WTC11 (cell line): ENCODE results near the gene LETM1. TPM values are rescaled to one million over a fixed set of nuclear protein-coding genes. Genes with fewer than 3 reads are reported as not detected.

Experiments used
- ATAC-seq: fragments of 200-7000 bp; cut with Tn5 transposase; 2 replicates; pipeline ENCODE4 v1.10.0; 2021; ENCODE audit warnings: mild to moderate bottlenecking, moderate library complexity
- CTCF ChIA-PET: fragments of 300-600 bp; sonication (Branson Sonifier 250); formaldehyde crosslinking; loops from one replicate; lab custom pipeline; 2021; ENCODE audit warnings: antibody characterized with exemption; lab: Charles Lee
- POLR2A ChIA-PET: fragments of 350-600 bp; sonication (Branson Sonifier 250); formaldehyde crosslinking; loops from one replicate; lab custom pipeline; 2021; ENCODE audit warnings: antibody characterized with exemption; lab: Charles Lee
- DNase-seq: peaks from one replicate; pipeline ENCODE4 v3.0.0; 2021; ENCODE audit warnings: low spot score
- H3K27ac Mint-ChIP-seq: 2 replicates; pipeline ENCODE4 v1.8.0; 2021; ENCODE audit warnings: mixed read lengths
- H3K27me3 Mint-ChIP-seq: 2 replicates; pipeline ENCODE4 v1.8.0; 2021; ENCODE audit warnings: low read depth, mild to moderate bottlenecking, moderate library complexity, mixed read lengths
- H3K36me3 Mint-ChIP-seq: 2 replicates; pipeline ENCODE4 v1.8.0; 2021; ENCODE audit warnings: mixed read lengths
- H3K4me1 Mint-ChIP-seq: 2 replicates; pipeline ENCODE4 v1.8.0; 2022; ENCODE audit warnings: mixed read lengths
- H3K4me3 Mint-ChIP-seq: 2 replicates; pipeline ENCODE4 v1.8.0; 2021; ENCODE audit warnings: mild to moderate bottlenecking, moderate library complexity, mixed read lengths
- H3K9me3 Mint-ChIP-seq: 2 replicates; pipeline ENCODE4 v1.8.0; 2021; ENCODE audit warnings: mixed read lengths
- ARID4B ChIP-seq: sonication (generic); formaldehyde crosslinking; IDR thresholded peaks from 2 replicates; pipeline ENCODE4 v1.8.0; 2023; ENCODE audit warnings: missing genetic modification reagents, mild to moderate bottlenecking, borderline replicate concordance
- ATF1 ChIP-seq: sonication (generic); formaldehyde crosslinking; IDR thresholded peaks from 2 replicates; pipeline ENCODE4 v1.8.1; 2023; ENCODE audit warnings: mild to moderate bottlenecking, moderate library complexity, missing genetic modification reagents
- ERG ChIP-seq: fragments of 250-450 bp; sonication (Bioruptor Pico); IDR thresholded peaks from 2 replicates; pipeline ENCODE4 v1.8.0; 2021; ENCODE audit warnings: mild to moderate bottlenecking
- FOXK1 ChIP-seq: sonication (generic); formaldehyde crosslinking; IDR thresholded peaks from 2 replicates; pipeline ENCODE4 v1.8.0; 2022; ENCODE audit warnings: mild to moderate bottlenecking, moderate library complexity, missing genetic modification reagents
- NFE2L1 ChIP-seq: sonication (generic); formaldehyde crosslinking; IDR thresholded peaks from 2 replicates; pipeline ENCODE4 v1.8.1; 2023; ENCODE audit warnings: missing genetic modification reagents
- NR2C2 ChIP-seq: sonication (generic); formaldehyde crosslinking; IDR thresholded peaks from 2 replicates; pipeline ENCODE4 v1.8.0; 2022; ENCODE audit warnings: mild to moderate bottlenecking, missing genetic modification reagents
- SP1 ChIP-seq: sonication (generic); formaldehyde crosslinking; conservative IDR thresholded peaks from 2 replicates; pipeline ENCODE4 v1.8.1; 2022; ENCODE audit warnings: missing genetic modification reagents
- TEAD1 ChIP-seq: sonication (generic); formaldehyde crosslinking; IDR thresholded peaks from 2 replicates; pipeline ENCODE4 v1.8.0; 2022; ENCODE audit warnings: mild to moderate bottlenecking, missing genetic modification reagents
- USF1 ChIP-seq: sonication (generic); formaldehyde crosslinking; IDR thresholded peaks from 2 replicates; pipeline ENCODE4 v1.8.0; 2022; ENCODE audit warnings: mild to moderate bottlenecking, missing genetic modification reagents
- ZNF281 ChIP-seq: sonication (generic); formaldehyde crosslinking; IDR thresholded peaks from 2 replicates; pipeline ENCODE4 v1.8.0; 2023; ENCODE audit warnings: mild to moderate bottlenecking, missing genetic modification reagents
- total RNA-seq: library from RNA; stranded (reverse); gene quantifications from 3 replicates; pipeline ENCODE4 v1.2.3, GENCODE V29; 2021
- TF ChIP-seq, protein P1 (sequence below): sonication (generic); formaldehyde crosslinking; IDR thresholded peaks from 2 replicates; pipeline ENCODE4 v1.8.0; 2022; ENCODE audit warnings: mild to moderate bottlenecking, missing genetic modification reagents
- TF ChIP-seq, protein P2 (sequence below): sonication (generic); formaldehyde crosslinking; IDR thresholded peaks from 2 replicates; pipeline ENCODE4 v1.8.1; 2022; ENCODE audit warnings: mild to moderate bottlenecking, missing genetic modification reagents, moderate library complexity, borderline replicate concordance
- TF ChIP-seq, protein P3 (sequence below): sonication (generic); formaldehyde crosslinking; IDR thresholded peaks from 2 replicates; pipeline ENCODE4 v1.8.1; 2022; ENCODE audit warnings: low read depth, missing genetic modification reagents, borderline replicate concordance

LETM1 gene
- total RNA-seq, 1 experiment from 2014 or later: 66.7 TPM

DNA sequence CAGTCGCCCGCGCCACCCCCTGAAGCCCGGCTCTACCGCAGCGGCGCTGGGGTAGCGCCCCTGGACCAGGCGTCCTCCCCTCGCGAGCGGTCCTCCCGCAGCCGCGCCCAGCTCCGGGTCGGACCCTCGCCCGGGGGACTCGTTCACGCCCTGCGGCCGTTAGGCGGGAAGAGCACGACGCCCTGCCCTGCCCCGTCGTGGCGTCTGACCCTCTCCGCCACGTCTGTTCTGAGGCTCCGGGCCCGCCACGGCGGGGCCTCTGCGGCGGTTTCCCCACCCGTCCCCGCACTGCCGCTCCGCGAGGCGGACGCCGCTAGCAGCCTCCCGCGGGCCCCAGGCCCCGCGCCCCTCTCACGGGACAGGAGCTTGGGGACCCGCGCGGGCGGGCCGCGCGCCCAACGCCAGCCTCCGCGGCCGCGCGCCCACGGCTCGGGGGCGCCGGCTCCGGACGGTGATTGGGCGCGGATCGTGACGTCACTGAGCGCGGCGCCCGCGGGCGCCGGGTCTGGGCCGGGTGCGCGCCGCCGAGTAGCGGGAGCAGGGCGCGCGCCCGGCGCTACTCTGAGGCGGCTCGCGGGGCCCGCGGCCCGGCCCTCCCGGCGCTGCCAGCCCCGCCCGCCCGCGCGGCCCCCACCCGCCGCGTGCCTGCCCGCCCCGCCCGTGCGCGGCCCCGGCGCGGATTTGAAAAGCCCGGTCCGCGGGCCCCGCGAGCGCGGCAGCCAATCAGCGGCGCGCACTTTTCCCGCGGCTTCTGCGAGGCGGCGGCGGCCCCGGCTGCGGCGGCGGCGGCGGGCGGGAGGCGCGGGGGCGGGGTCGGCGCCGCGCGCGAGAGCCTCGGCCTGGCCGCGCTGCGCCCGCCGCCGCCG lies 14.9 kb upstream of the LETM1 start, which contains the start of gene NSD2 (continued):
- TF ChIP-seq TEAD1 (CRISPR knock-in tag): peak; percentile 68; the same call in 1 of the 2 replicates
- peak; percentile 88; the same call in 1 of the 2 replicates for TF ChIP-seq ATF1 (CRISPR knock-in tag)
- TF ChIP-seq, protein P1, sequence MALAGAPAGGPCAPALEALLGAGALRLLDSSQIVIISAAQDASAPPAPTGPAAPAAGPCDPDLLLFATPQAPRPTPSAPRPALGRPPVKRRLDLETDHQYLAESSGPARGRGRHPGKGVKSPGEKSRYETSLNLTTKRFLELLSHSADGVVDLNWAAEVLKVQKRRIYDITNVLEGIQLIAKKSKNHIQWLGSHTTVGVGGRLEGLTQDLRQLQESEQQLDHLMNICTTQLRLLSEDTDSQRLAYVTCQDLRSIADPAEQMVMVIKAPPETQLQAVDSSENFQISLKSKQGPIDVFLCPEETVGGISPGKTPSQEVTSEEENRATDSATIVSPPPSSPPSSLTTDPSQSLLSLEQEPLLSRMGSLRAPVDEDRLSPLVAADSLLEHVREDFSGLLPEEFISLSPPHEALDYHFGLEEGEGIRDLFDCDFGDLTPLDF: peak; percentile 39; the same call in 1 of the 2 replicates
- TF ChIP-seq, protein P2, sequence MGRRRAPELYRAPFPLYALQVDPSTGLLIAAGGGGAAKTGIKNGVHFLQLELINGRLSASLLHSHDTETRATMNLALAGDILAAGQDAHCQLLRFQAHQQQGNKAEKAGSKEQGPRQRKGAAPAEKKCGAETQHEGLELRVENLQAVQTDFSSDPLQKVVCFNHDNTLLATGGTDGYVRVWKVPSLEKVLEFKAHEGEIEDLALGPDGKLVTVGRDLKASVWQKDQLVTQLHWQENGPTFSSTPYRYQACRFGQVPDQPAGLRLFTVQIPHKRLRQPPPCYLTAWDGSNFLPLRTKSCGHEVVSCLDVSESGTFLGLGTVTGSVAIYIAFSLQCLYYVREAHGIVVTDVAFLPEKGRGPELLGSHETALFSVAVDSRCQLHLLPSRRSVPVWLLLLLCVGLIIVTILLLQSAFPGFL (CRISPR knock-in tag): 0 out of 2 replicates have a peak, but pooled peaks have one; percentile 76
- TF ChIP-seq USF1 (CRISPR knock-in tag): peak; percentile 63

- TF ChIP-seq NR2C2 (no peak), ZNF281 (no peak), SP1 (peak; percentile 53; the same call in 1 of the 2 replicates), ARID4B (0 out of 2 replicates have a peak, but pooled peaks have one; percentile 69), ERG (no peak), NFE2L1 (CRISPR knock-in tag) (peak; percentile 89; the same call in 1 of the 2 replicates), FOXK1 (CRISPR knock-in tag) (no peak)
- TF ChIP-seq, protein P3, sequence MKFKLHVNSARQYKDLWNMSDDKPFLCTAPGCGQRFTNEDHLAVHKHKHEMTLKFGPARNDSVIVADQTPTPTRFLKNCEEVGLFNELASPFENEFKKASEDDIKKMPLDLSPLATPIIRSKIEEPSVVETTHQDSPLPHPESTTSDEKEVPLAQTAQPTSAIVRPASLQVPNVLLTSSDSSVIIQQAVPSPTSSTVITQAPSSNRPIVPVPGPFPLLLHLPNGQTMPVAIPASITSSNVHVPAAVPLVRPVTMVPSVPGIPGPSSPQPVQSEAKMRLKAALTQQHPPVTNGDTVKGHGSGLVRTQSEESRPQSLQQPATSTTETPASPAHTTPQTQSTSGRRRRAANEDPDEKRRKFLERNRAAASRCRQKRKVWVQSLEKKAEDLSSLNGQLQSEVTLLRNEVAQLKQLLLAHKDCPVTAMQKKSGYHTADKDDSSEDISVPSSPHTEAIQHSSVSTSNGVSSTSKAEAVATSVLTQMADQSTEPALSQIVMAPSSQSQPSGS (CRISPR knock-in tag): no peak
- ATAC-seq (peak; percentile 63), DNase-seq (peak; percentile 91)
- no peaks in the 10 kb centered on the region for H3K36me3 Mint-ChIP-seq
- POLR2A ChIA-PET: interaction anchor here (1.0 kb wide), 1 partner anchor 15 kb away, joined by 3 read pairs; no protein-coding TSS in a partner anchor
- H3K27ac Mint-ChIP-seq: peak overlapping the region; percentile 95
- H3K27me3 Mint-ChIP-seq: peaks cover 52% of the 10 kb centered on the region
- H3K4me1 Mint-ChIP-seq: peaks cover 34% of the 10 kb centered on the region
- H3K9me3 Mint-ChIP-seq: no peaks in the 10 kb centered on the region
- CTCF ChIA-PET: interaction anchor here (0.6 to 2.0 kb wide), 3 partner anchors 40 to 264 kb away, joined by 3 to 8 read pairs (median 3); no protein-coding TSS in a partner anchor
- peak overlapping the region; percentile 82 for H3K4me3 Mint-ChIP-seq
Observed at GRCh38 chr4:1870328-1870577, 14.3 kb upstream of the LETM1 start.
